Measurements from ENCODE around the gene MMP19. TPM values are rescaled to one million over a fixed set of nuclear protein-coding genes. Genes with fewer than 3 reads are reported as not detected.
A peak's percentile ranks its signal among the peaks of the same experiment; 100 is the strongest.

The MMP19 gene
- total RNA-seq, 1 donor from 2014 or later: 0.89 TPM

DNA sequence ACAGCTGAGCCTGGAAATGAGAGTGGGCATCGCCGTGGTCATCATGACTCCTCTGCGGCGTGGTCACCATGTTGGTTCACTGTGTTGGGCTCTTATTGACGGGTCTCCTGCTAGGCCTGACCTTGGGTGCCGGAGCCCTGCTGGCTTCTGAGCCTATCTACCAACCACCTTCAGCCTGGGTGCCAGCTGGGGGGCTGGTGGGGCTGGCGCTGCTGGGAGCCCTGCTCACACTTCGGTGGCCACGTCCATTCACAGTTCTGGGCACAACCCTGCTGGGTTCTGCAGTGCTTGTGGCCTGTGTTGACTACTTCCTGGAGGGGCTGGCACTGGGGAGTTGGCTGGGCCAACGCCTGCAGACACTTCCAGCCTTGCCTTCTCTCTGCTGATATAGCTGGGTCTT lies 9.7 kb downstream of the MMP19 start:
- Mint-ChIP-seq H3K27ac (no peak overlapping the region), H3K4me3 (ENCODE audit: low read depth) (no peak overlapping the region), H3K36me3 (ENCODE audit: insufficient read depth) (no peaks in the 10 kb centered on the region), H3K27me3 (no peaks in the 10 kb centered on the region), H3K4me1 (ENCODE audit: low read depth) (peaks cover 15% of the 10 kb centered on the region), H3K9me3 (ENCODE audit: low read depth) (no peaks in the 10 kb centered on the region)
- no peak for DNase-seq (ENCODE audit: low spot score, unreplicated experiment)
- TF ChIP-seq, protein P1, sequence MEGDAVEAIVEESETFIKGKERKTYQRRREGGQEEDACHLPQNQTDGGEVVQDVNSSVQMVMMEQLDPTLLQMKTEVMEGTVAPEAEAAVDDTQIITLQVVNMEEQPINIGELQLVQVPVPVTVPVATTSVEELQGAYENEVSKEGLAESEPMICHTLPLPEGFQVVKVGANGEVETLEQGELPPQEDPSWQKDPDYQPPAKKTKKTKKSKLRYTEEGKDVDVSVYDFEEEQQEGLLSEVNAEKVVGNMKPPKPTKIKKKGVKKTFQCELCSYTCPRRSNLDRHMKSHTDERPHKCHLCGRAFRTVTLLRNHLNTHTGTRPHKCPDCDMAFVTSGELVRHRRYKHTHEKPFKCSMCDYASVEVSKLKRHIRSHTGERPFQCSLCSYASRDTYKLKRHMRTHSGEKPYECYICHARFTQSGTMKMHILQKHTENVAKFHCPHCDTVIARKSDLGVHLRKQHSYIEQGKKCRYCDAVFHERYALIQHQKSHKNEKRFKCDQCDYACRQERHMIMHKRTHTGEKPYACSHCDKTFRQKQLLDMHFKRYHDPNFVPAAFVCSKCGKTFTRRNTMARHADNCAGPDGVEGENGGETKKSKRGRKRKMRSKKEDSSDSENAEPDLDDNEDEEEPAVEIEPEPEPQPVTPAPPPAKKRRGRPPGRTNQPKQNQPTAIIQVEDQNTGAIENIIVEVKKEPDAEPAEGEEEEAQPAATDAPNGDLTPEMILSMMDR (IDR thresholded peaks at IDR 0.05; ENCODE audit: unreplicated experiment): no peak

DNA sequence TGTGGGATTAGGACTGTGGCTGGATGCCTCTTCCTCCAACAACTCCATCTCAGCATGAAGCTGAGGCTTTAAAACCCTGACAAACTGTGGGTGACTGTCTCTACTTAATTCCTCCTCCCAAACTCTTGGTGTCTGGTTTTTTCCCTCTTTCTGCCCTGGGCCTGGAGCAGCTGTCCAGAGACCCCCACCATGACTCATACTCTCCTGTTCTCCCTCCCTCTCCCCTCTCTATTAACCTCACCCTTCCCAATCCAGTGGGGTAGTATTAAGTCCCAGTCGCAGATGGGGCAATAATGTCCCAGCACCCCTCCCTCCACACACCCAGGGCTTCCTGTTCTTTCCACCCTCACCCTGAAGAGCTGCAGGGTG lies 11.3 kb downstream of the MMP19 start:
- Mint-ChIP-seq H3K36me3 (ENCODE audit: insufficient read depth) (peaks cover 6% of the 10 kb centered on the region), H3K4me1 (ENCODE audit: low read depth) (peaks cover 25% of the 10 kb centered on the region), H3K27ac (peak overlapping the region; percentile 89), H3K4me3 (ENCODE audit: low read depth) (peak overlapping the region; percentile 98), H3K9me3 (ENCODE audit: low read depth) (no peaks in the 10 kb centered on the region), H3K27me3 (no peaks in the 10 kb centered on the region)
- DNase-seq (ENCODE audit: low spot score, unreplicated experiment): no peak
- TF ChIP-seq, protein P1 (IDR thresholded peaks at IDR 0.05; ENCODE audit: unreplicated experiment): no peak

DNA sequence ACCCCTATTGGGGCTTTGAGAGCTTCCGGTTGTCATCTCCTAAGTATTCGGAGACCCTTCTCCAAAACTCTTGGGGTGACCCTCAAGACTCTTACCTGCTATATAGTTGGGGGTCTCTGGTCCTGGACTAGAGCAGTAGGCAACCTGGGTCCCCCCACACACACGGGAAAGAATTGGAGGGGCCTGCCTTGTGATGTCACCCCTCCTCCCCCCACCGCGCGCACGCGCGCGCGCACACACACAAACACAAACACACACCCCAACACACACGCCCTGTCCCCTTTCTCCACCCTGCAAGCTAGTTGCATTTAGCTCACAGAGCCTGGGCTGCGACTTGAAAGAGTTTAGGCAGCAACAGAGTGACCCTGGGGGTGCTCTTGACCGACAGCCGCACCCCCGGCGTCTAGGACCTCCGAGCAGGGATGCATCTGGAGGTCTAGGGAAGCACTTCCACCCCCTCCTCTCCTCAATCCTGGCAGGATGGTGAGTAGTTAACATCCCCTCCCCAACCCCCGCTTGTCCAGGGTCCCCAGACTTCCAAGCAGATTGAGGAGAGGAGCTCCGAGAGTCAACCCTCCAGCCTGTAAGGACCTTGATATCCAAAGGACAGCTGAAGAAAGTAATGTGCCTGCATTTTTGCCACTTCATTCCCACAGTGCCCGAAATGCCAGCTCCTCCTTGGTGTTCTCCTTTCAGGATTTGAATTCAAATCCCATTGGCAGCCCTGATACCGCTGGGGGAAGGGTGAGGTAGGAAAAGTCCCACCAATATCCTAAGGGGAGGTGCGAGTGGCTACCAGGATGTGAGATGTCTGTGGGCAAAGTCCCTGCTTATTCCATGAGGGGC lies 11.9 kb downstream of the MMP19 start:
- peak; percentile 60 for DNase-seq (ENCODE audit: low spot score, unreplicated experiment)
- Mint-ChIP-seq H3K27ac (peak overlapping the region; percentile 99), H3K36me3 (ENCODE audit: insufficient read depth) (peaks cover 6% of the 10 kb centered on the region), H3K4me1 (ENCODE audit: low read depth) (peaks cover 29% of the 10 kb centered on the region), H3K9me3 (ENCODE audit: low read depth) (no peaks in the 10 kb centered on the region), H3K4me3 (ENCODE audit: low read depth) (peak overlapping the region; percentile 98), H3K27me3 (no peaks in the 10 kb centered on the region)
- TF ChIP-seq, protein P1 (IDR thresholded peaks at IDR 0.05; ENCODE audit: unreplicated experiment): no peak

DNA sequence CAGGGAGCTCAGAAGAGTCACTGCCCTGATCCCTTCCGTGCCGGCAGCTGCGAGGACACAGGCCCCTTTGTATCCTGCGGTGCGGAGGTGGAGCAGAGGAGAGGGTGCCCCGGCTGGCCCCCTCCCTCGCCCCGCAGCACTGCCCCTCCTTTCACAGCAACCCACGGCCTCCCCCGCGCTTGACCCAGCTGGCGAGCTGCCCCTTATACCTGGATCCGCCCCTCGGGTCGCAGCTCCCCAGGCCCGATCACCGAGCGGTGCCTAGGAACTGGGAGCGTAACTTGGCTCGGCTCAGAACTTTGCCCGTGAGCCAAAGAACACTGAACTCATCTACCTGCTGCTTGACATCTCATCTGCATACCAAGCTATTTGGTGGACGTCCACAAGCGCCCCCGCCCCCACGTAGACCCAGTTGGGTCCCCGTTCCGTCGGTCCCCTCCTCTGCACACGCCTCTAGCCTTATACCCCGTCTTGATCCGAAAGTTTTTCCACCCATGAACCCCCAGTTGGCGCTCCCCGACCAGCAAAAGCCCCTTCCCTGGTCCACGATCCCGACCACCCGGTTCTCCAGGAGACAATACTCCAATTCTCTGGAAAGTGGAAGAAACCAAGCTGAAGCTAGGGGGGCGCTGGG lies 12.7 kb downstream of the MMP19 start:
- no peaks in the 10 kb centered on the region for H3K9me3 Mint-ChIP-seq (ENCODE audit: low read depth)
- peaks cover 6% of the 10 kb centered on the region for H3K36me3 Mint-ChIP-seq (ENCODE audit: insufficient read depth)
- TF ChIP-seq, protein P1 (IDR thresholded peaks at IDR 0.05; ENCODE audit: unreplicated experiment): no peak
- peak overlapping the region; percentile 99 for H3K27ac Mint-ChIP-seq
- H3K27me3 Mint-ChIP-seq: no peaks in the 10 kb centered on the region
- peak overlapping the region; percentile 98 for H3K4me3 Mint-ChIP-seq (ENCODE audit: low read depth)
- peaks cover 30% of the 10 kb centered on the region for H3K4me1 Mint-ChIP-seq (ENCODE audit: low read depth)
- peak; percentile 34 for DNase-seq (ENCODE audit: low spot score, unreplicated experiment)

DNA sequence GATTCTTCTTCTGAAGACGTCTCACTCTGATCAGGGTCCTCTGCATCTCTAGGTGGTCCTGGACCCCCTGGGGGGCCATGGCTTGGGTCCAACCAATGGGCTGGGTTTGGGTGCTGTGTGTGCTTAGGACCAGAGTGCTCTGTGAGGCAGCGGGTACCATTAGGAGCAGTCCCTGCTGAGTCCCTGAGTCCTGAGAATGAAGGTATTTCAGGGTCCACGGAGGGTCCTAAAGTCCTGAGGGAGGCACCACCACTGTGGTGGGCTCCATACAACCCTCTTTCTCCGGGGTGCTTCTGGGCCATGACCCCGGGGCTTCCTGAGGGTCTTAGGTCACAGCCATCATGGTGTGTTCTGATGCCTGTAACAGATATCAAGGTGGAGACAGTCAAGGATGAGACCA lies 14.4 kb downstream of the MMP19 start:
- Mint-ChIP-seq H3K36me3 (ENCODE audit: insufficient read depth) (peaks cover 6% of the 10 kb centered on the region), H3K4me1 (ENCODE audit: low read depth) (peaks cover 41% of the 10 kb centered on the region), H3K27ac (peak overlapping the region; percentile 46), H3K4me3 (ENCODE audit: low read depth) (peak overlapping the region; percentile 98), H3K27me3 (no peaks in the 10 kb centered on the region), H3K9me3 (ENCODE audit: low read depth) (no peaks in the 10 kb centered on the region)
- TF ChIP-seq, protein P1 (IDR thresholded peaks at IDR 0.05; ENCODE audit: unreplicated experiment): no peak
- no peak for DNase-seq (ENCODE audit: low spot score, unreplicated experiment)

All from progenitor cell of endocrine pancreas (in vitro differentiated cells).